Stimulated activated CD8-positive, alpha-beta memory T cell treated with anti-CD3 and anti-CD28 coated beads, Interleukin-12 subunit alpha, Interleukin-12 subunit beta, amount 100 ng/mL, for 24 hours (primary cell): ENCODE data around the gene VPS54.

Source experiments
- DNase-seq: peaks from one replicate; pipeline ENCODE4 v3.0.0-alpha.2; 2020; ENCODE audit errors: extremely low read depth

The VPS54 gene, protein sequence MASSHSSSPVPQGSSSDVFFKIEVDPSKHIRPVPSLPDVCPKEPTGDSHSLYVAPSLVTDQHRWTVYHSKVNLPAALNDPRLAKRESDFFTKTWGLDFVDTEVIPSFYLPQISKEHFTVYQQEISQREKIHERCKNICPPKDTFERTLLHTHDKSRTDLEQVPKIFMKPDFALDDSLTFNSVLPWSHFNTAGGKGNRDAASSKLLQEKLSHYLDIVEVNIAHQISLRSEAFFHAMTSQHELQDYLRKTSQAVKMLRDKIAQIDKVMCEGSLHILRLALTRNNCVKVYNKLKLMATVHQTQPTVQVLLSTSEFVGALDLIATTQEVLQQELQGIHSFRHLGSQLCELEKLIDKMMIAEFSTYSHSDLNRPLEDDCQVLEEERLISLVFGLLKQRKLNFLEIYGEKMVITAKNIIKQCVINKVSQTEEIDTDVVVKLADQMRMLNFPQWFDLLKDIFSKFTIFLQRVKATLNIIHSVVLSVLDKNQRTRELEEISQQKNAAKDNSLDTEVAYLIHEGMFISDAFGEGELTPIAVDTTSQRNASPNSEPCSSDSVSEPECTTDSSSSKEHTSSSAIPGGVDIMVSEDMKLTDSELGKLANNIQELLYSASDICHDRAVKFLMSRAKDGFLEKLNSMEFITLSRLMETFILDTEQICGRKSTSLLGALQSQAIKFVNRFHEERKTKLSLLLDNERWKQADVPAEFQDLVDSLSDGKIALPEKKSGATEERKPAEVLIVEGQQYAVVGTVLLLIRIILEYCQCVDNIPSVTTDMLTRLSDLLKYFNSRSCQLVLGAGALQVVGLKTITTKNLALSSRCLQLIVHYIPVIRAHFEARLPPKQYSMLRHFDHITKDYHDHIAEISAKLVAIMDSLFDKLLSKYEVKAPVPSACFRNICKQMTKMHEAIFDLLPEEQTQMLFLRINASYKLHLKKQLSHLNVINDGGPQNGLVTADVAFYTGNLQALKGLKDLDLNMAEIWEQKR

DNA sequence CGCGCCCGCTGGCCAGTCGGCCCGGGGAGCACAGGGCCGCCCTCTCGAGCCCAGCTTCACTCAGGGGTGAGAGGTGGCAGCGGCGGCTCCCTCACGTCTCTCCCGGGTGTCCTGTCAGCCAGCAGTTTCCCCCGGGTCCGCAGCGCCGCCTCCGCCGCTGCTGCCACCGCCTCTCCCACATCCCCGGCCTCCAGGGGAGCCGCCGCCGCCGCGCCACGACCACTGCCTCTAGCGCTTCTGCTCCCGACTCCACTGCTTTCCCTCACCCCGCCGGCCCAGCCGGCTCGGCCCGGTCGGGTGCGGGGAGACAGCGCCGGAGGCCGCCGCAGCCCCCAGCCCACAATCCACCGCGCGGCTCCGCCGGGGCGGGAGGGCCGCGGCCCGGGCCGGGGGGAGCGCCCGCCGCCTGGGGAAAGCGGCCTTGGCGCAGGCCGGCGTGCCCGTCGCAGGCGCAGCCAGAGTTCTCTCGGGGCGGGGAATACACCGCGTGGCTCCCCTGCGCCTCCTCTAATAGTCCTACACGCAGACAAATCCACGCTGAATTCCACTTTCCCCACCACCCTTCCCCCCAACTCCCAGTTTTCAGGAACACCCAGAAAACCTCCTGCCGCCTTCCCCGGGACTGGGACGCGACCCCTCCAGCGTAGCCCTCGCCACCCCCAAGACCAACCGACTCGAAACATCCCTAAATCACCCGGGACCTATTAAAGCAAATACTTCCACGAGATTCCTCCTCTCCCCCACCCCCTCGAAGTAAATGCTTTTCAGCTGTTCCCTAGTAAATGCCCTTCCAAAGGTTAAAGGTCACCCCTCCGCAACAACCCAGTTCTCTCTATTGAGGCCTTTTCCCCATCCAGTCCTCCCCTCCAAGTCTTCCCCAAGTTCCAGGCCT lies at the start of gene VPS54:
VPS54 (minus strand) TSS at position 346 of the 892 bp plus-strand sequence. CDS start 35,429 bp downstream, outside the sequence.
- peak; percentile 19 for DNase-seq

GRCh38 chr2:64067326-64067725 lies 48.1 kb upstream of the VPS54 start:
- DNase-seq: no peak

- DNase-seq: no peak
These were observed 46.3 kb upstream of the VPS54 start for GRCh38 chr2:64065516-64065915.

DNA sequence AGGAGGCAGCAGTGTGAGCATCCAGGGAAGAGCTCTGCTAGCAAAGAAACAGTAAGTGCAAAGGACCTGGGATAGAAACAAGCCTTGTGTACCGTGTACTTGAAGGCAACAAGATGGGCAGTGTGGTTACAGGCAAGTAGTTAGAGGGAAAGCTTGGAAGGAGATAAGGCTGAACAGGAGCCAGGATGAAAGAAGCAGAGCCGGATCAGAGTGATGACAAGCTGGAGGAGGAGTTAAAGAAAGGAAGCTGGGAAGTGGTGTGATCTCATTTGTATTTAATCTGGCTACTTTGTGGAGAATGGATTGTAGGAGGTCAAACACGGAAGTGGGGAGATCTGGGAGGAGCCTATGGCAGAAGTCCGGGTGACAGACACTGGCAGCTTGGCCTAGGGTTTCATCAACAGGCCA lies 44.7 kb upstream of the VPS54 start:
- no peak for DNase-seq

DNA sequence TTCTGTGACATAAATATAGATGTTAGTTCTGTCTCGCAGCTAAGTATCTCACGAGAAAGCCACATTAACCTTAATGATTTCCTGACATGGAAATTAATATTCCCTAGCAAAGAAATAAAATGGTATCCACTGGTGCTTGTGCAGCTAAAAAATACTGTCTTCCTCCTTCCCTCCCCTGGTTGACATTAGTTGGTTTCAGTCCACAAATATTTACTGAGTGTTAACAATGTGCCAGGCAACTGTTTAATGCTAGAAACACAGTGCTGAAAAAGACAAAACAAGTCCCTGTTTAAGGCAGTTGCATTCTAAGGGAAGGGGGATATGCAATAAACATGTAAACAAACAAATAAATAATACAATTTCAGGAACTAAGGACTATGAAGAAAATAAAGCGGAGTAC lies 44.2 kb upstream of the VPS54 start:
- DNase-seq: no peak

DNA sequence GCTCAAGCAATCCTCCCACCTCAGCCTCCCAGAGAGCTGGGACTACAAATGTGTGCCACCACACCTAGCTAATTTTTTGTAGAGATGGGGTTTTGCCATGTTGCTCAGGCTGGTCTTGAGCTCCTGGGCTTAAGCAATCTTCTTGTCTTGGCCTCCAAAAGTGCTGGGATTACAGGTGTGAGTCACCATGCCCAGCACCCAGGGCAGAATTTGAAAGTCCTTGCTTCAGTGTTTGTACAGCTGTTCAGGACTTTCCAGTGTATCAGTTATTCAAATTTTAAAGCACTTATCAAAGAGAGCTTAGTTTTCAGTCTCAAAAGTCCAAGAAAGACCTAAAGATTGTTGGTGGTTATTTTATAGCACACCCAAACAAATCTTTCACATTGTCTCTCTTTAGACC lies 43.6 kb upstream of the VPS54 start:
- no peak for DNase-seq

GRCh38 chr2:64059270-64059669 lies 40.0 kb upstream of the VPS54 start:
- DNase-seq: no peak

DNA sequence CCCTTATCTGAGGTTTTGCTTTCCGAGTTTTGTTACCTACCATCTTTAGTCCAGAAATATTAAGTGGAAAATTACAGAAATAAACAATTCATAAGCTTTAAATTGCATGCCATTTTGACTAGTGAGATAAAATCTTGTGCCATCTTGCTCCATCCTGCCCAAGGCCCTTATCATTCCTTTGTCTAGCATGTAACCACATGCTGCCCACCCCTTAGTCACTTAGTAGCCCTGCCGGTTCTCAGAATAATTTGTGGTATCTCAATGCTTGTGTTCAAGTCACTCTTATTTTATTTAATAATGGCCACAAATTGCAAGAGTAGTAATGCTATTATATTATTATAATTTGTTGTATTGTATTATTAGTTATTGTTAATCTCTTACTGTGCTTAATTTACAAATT lies 36.8 kb upstream of the VPS54 start:
- no peak for DNase-seq

DNA sequence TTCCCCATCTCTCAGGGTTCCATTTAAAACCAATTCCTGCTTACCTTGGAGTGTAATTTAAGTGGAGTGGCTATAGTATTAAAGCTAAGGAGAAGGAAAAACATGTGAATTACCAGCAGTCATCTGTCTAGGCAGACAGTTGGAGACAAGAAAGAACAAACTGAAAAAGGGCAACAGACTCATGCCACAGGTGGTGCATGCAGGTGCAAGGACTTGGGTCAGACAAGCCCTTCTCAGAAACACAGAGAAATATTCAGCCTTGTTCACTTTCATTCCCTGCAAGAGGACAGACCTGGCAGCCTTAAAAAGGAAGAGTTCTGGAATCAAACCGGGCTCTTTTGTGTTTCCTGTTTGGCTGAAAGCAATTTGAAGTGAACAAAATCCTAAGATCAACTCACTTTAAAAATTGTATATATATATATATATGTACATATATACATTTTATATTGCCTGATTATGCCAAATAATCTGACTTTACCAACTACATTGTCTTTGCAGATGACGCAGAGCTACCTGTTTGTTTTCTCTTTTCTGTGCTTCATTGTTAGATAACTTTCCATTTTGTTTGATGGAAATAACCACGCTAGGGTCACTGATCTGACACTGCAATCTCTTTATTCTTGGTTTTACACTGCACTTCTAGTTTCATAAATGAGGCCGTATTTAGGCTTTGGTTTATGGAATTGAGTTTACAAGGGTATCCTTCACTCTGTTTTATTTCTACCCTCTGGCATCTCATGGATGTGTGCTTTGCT lies 35.1 kb upstream of the VPS54 start:
- no peak for DNase-seq

DNA sequence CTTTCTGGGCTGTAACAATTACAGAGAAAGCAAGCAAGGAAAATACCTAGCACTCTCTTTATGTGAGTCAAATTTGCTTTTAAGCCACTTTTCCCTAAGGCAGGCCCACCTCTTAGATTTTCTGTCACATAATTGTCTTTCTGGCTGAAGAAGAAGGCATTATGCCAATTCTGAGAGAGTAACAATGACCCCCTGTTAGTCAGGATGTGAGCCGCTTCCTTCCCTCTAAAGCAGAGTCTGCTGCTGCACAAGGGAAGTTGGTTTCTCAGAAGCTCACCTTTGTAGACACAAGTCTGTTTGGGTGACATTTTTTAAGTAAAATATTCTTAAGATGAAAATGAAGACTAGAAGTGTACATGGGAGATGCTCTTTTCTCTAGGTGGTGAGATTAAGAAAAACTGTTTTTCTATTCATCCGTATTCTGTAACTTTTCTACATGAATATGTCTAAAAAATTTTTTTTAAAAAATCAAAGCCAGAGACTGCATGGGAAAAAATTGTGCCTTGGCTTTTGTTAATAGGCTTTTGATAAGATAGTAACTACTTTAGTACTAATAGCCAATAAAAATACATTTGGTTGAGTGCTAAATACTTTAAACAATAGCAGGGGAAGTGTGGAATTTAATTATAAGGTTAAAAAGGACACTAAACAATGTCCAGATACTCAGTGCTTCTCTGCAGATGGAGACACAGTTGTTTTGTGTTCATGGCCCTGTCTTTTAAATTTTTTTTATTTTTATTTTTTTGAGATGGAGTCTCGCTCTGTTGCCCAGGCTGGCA lies 33.4 kb upstream of the VPS54 start:
- no peak for DNase-seq

- DNase-seq: peak; percentile 11
These were observed 30.5 kb upstream of the VPS54 start for GRCh38 chr2:64049633-64050220.

GRCh38 chr2:64045938-64046337 lies 26.7 kb upstream of the VPS54 start:
- DNase-seq: no peak

DNA sequence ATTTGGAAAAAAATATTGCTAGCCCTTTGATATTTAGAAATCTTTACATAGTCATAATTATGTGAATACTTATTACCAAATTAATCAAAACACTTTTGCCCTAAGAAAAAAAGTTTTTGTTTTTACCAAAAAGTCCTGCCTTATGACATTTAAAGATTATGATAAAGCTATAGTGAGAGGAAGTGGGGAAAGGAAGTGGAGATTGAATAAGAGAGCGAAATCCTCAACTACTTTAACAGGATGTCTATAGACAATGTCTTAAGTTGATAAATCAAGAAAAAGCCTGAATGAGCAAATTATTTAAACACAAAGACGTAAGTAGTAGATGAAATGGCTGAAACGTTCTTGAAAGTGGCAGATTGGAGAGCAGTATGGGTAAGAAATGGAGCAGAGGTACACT lies 20.9 kb upstream of the VPS54 start:
- no peak for DNase-seq

GRCh38 chr2:64036034-64036705 lies 16.9 kb upstream of the VPS54 start:
- no peak for DNase-seq

DNA sequence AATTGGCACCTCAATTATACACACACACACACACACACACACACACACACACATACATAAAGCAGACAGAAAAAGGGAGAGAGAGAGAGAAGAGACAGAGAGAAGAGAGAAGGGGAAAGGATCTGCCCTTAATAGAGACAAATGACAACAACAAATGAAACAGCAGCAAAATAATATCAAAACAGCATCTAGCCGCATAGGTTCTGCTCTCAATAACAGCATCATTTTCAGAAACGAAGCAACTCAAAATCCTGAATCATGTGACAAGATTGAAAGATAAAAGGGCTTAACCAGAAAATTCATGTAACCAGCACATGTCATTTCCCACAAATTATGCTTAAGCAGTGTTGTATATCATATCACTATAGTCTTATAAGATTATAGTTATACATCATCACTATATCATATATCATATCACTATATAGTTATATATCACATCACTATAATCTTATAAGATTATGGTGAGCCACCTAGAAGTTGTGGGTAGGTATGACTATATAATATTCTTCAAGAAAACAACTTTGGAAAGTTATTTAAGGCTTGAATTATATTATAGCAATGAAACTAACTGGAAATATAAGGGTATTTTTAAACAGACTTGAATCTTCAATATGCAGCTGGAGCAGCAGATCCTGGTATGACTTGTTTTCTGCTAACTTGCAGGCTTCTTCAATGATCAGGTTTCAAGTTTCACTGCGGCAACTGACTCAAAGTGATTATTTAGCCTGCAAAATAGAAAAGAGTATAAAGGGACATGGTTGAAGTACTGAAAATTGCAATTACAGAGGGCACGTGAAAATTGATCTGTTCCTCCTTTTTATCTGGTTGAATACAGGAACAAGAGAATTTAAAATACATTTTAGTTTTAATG lies 16.1 kb upstream of the VPS54 start:
- DNase-seq: no peak

DNA sequence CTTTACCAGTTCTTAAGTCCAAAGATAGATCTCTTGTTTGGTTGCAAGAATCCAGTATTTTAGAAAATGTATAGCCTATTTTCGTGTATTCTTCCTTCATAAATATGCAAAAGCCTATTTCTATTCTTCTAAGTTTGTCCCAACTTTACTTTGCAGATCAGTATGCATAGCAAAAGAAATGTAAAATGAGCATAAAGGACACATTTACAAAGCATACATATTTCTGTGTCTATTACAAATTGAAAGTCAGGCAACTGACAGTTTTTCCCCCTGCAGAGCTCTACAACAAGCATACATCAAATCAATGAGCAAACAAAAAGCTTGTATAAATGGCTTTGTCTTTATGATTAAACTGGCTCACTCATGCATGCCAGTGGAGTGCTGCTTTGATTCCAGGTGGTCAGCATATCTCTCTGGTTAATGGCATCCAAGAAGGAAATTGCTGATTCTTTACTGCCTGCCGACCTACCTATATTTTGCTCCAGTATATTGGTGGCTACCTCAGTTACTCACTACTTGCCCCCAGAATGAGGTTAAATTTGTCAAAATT lies 10.0 kb upstream of the VPS54 start:
- no peak for DNase-seq

DNA sequence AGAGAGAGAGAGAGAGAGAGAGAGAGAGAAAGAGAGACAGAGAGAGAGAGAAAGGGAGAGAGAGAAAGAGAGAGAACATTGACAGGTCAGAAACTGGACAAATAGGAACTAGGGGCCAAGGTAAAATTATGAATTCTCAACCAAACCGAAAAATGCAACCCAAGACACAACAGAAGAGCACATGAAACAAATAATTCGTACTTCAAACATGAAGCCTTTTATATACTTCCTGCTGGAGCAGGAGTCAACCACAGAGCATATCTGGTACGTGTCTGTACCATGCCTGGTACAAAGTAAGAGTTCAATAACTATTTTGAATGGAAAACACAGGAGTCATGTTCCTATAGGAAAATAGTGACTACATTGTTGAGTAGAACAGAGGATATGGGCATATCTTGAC lies 6.5 kb upstream of the VPS54 start:
- DNase-seq: no peak
